Measurements from ENCODE around the gene TMEM11.
A peak's percentile ranks its signal among the peaks of the same experiment; 100 is the strongest.

The TMEM11 gene

DNA sequence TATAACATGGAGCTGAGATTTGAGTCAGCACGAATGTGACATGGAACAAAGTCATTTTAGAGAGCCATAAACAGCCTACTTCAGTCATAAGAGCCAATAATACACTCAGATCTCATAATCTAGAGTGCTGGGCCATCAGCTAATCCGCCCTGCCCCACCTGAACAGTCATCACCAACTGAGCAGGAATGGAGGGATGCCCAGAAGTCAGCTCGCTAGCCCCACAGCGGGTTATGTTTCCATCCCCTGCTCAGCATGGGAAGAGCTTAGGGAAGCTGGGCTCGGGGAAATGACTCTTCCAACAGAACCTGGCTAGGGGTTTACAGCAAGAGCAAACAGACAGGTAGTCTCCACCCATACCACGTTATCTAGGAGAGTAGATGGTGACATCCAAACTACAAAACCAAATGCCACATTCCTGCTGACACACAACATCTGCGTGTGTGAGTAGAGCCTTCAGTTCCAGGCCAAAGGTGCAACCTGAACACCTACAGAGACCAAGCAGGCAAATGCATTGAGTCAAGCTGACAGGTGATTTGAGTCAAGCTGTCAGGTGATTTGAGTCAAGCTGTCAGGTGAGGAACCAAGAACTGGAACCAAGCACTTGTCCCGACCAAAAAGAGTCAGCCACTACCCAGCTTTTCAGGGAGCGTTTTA is 2.0 kb downstream of the TMEM11 start:
- no peak for DNase-seq (ENCODE audit: low read depth)
- TF ChIP-seq, protein P1, sequence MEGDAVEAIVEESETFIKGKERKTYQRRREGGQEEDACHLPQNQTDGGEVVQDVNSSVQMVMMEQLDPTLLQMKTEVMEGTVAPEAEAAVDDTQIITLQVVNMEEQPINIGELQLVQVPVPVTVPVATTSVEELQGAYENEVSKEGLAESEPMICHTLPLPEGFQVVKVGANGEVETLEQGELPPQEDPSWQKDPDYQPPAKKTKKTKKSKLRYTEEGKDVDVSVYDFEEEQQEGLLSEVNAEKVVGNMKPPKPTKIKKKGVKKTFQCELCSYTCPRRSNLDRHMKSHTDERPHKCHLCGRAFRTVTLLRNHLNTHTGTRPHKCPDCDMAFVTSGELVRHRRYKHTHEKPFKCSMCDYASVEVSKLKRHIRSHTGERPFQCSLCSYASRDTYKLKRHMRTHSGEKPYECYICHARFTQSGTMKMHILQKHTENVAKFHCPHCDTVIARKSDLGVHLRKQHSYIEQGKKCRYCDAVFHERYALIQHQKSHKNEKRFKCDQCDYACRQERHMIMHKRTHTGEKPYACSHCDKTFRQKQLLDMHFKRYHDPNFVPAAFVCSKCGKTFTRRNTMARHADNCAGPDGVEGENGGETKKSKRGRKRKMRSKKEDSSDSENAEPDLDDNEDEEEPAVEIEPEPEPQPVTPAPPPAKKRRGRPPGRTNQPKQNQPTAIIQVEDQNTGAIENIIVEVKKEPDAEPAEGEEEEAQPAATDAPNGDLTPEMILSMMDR (conservative IDR thresholded peaks at IDR 0.05; ENCODE audit: control insufficient read depth, insufficient read depth, low read depth, low read length), result no peak
- H3K4me3 ChIP-seq (ENCODE audit: control insufficient read depth, low read depth, low read length), result peak overlapping the region; percentile 87

DNA sequence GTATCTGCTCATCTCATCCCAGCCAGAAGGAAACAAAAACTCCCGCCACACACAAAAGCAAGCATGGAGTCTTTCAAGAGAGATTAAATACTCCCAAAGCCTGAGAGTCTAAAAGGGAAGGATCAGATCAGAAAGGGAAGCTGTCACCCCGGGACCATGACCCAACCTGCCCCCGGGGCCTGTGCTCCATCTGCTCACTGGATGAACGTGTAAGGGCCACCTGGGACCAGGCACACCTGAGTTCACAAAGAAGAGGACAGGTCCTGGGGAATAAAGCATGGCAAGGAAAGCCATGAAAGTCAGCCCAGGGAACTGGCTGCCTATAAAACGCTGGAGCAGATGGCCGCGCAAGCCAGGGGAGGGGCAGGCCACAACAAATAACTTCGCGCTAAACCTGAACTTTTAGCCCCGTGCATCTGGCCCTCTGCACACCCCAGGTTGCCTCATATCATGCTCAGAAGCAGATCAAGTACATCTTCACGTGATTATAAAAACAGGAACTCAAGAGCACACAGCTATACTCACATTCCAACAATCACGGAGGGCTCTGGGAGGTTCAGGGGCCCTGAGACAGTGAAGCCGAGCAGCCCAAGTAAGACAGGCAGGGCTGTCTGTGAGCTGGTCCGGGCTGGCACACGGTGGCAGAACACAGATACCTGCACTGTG is 3.4 kb downstream of the TMEM11 start:
- TF ChIP-seq, protein P1 (conservative IDR thresholded peaks at IDR 0.05; ENCODE audit: control insufficient read depth, insufficient read depth, low read depth, low read length), result no peak
- no peak for DNase-seq (ENCODE audit: low read depth)
- no peak overlapping the region for H3K4me3 ChIP-seq (ENCODE audit: control insufficient read depth, low read depth, low read length)

DNA sequence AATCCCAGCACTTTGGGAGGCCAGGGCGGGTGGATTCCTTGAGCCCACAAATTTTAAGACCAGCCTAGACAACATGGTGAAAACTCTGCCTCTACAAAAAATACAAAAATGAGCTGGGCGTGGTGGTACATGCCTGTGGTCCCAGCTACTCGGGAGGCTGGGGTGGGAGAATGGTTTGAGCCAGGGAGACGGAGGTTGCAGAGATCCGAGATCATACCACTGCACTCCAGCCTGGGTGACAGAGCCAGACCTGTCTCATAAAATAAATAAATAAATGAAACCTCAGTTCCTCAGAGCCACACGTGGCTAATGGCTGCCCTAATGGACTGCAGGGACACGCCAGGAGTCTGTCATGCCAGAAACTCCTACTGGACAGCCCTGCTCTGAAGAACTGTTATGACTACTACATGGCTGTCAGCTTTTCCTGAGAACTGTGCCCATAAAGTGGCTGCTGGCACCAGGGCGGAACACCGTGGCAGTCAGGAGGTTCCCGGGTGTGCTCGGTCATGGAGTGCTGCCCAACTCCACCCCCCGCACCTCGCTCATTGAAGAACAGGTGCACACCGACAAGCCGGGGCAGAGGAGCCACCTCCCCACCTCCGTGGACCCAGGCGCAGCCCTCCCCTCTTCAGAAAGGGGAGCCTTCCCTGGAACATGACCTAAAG is 4.3 kb downstream of the TMEM11 start:
- TF ChIP-seq, protein P1 (conservative IDR thresholded peaks at IDR 0.05; ENCODE audit: control insufficient read depth, insufficient read depth, low read depth, low read length), result no peak
- no peak overlapping the region for H3K4me3 ChIP-seq (ENCODE audit: control insufficient read depth, low read depth, low read length)
- DNase-seq (ENCODE audit: low read depth), result no peak

DNA sequence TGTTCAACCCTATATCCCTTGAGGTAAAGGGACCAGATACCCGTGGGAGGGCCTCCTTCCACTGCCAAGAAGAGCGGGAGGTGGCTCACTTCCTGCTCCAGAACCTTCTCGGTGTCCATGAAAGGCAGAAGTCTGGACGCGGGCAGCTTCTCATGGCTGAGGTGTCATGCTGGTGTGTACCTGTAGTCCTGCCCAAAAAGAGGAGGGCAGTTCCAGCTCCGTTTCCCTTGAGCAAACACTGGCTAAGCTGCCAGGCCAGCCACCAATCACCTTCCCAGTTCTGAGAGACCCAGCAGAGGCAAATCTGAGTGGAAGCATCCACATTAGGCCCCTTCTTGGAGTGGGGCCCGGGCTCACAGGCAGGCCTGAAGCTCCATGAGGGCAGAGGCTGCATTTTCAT is 5.6 kb downstream of the TMEM11 start:
- TF ChIP-seq, protein P1 (conservative IDR thresholded peaks at IDR 0.05; ENCODE audit: control insufficient read depth, insufficient read depth, low read depth, low read length), result no peak
- DNase-seq (ENCODE audit: low read depth), result no peak

DNA sequence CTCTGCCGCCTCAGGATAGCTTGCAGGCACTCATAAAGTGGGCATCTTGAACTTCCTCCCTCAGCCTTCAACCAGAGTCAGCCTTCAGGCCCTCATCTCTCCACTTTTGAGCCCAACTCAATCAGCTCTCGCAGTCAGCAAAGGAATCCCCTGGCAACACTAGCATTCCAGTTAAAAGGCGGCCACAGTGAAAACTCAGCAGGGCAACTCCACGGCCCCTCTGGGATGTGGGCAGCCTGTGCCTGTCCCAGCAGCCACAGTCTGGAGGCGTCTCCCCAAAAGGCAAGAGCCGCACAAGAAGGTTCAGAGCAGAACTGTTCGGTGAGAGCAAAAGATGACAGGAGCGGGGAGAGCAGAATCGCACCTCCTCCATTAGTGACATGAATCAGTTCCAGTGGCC is 9.0 kb downstream of the TMEM11 start:
- TF ChIP-seq, protein P1 (conservative IDR thresholded peaks at IDR 0.05; ENCODE audit: control insufficient read depth, insufficient read depth, low read depth, low read length), result no peak
- H3K4me3 ChIP-seq (ENCODE audit: control insufficient read depth, low read depth, low read length), result no peak overlapping the region
- DNase-seq (ENCODE audit: low read depth), result no peak

More for the DNA sequence above, 5.6 kb downstream of the TMEM11 start:
- H3K4me3 ChIP-seq (ENCODE audit: control insufficient read depth, low read depth, low read length), result no peak overlapping the region

DNA sequence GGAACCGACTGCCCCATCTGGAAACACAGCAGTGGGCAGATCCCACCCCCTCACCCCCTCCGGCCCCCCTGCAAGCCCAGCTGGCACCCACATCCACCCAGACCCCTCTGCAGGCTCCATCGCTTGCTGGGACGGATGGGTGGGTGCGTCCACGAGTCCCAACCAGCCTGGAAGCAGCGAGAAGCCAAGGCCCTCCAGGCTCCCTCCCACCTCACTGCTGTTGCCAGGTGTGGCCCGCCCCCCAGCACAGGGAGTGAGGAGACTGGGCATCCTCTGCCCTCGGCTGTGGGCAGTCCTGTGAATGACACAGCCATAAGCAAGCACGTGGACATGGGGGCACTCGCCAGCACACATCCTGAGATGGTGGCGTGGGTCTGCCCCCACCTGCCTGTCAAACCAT is 11.4 kb downstream of the TMEM11 start:
- TF ChIP-seq, protein P1 (conservative IDR thresholded peaks at IDR 0.05; ENCODE audit: control insufficient read depth, insufficient read depth, low read depth, low read length), result no peak
- no peak for DNase-seq (ENCODE audit: low read depth)
- H3K4me3 ChIP-seq (ENCODE audit: control insufficient read depth, low read depth, low read length), result no peak overlapping the region
